Embryonic facial prominence (tissue), 1 donor: ENCODE results near the gene LLPH.
"Not testable (repeated sequence)": the region's sequence is repeated elsewhere in the genome, so short reads cannot be mapped to it uniquely, and the experiment has no call there.

ENCODE experiments used
- DNase-seq: peaks from one replicate; pipeline ENCODE4 v3.0.0-alpha.2; 2016; ENCODE audit errors: extremely low spot score

The LLPH gene

GRCh38 chr12:66130267-66131066, at the start of gene LLPH:
Gene LLPH, minus strand, starts transcription at chr12:66130750. Its CDS starts 1,644 bp downstream, at chr12:66129106.
- peak; percentile 72 for DNase-seq

GRCh38 chr12:66176105-66176900, 45.8 kb upstream of the LLPH start:
- DNase-seq, result no peak

GRCh38 chr12:66174391-66175325, 44.1 kb upstream of the LLPH start:
- not testable (repeated sequence) for DNase-seq

GRCh38 chr12:66170606-66171005, 40.1 kb upstream of the LLPH start:
- no peak for DNase-seq

GRCh38 chr12:66169221-66170170, 38.9 kb upstream of the LLPH start, which contains the start of gene TMBIM4:
Gene TMBIM4, minus strand, starts transcription at chr12:66169996. Its CDS starts 45 bp downstream, at chr12:66169951.
- peak; percentile 82 for DNase-seq

- no peak for DNase-seq
Observed at GRCh38 chr12:66168410-66168809, 37.9 kb upstream of the LLPH start.

GRCh38 chr12:66166561-66166960, 36.0 kb upstream of the LLPH start:
- no peak for DNase-seq

- no peak for DNase-seq
Observed at GRCh38 chr12:66165141-66165540, 34.6 kb upstream of the LLPH start.

GRCh38 chr12:66164349-66164821, 33.8 kb upstream of the LLPH start:
- no peak for DNase-seq

- DNase-seq, result no peak
Observed at GRCh38 chr12:66163289-66163688, 32.7 kb upstream of the LLPH start.

- DNase-seq, result no peak
Observed at GRCh38 chr12:66162701-66163100, 32.2 kb upstream of the LLPH start.

GRCh38 chr12:66160704-66161103, 30.2 kb upstream of the LLPH start:
- no peak for DNase-seq

GRCh38 chr12:66159123-66159522, 28.6 kb upstream of the LLPH start:
- DNase-seq, result no peak

GRCh38 chr12:66156654-66157053, 26.1 kb upstream of the LLPH start:
- no peak for DNase-seq

GRCh38 chr12:66154776-66155175, 24.2 kb upstream of the LLPH start:
- no peak for DNase-seq

- no peak for DNase-seq
Observed at GRCh38 chr12:66152732-66153131, 22.2 kb upstream of the LLPH start.

- DNase-seq, result no peak
Observed at GRCh38 chr12:66149702-66150398, 19.3 kb upstream of the LLPH start.

- peak; percentile 33 for DNase-seq
Observed at GRCh38 chr12:66144791-66145754, 14.5 kb upstream of the LLPH start.

- DNase-seq, result no peak
Observed at GRCh38 chr12:66143868-66144267, 13.3 kb upstream of the LLPH start.
